GM12875 (cell line): ENCODE results near the gene KCNIP1.

ENCODE experiments used
- H3K4me3 ChIP-seq: one replicate; pipeline ENCODE4 v1.5.1; 2011; ENCODE audit warnings: low read depth, low read length, control low read depth
- TF ChIP-seq, protein P1 (sequence below): IDR thresholded peaks from 2 replicates; pipeline ENCODE4 v1.5.1; 2011; ENCODE audit warnings: low read depth, mild to moderate bottlenecking, control low read depth, inconsistent platforms, low read length, moderate library complexity, borderline replicate concordance; ENCODE audit not compliant: insufficient read depth

KCNIP1 gene

DNA sequence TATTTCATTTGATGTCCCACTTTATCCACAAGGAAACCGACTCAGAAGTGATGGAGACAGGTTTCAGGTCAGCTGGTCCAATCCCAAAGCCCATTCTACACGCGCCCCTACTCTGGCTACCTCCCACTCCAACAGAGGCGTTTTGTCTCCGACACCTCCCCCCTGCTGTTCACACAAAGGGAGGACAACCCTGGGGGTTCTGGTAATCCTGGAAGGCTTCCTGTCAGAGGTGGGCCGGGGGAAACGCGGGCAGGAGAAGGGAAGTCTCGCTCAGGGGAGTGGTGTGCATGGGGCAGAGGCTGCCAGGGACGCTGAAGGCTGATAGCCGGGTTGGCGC lies 240.0 kb downstream of the KCNIP1 start:
- TF ChIP-seq, protein P1, sequence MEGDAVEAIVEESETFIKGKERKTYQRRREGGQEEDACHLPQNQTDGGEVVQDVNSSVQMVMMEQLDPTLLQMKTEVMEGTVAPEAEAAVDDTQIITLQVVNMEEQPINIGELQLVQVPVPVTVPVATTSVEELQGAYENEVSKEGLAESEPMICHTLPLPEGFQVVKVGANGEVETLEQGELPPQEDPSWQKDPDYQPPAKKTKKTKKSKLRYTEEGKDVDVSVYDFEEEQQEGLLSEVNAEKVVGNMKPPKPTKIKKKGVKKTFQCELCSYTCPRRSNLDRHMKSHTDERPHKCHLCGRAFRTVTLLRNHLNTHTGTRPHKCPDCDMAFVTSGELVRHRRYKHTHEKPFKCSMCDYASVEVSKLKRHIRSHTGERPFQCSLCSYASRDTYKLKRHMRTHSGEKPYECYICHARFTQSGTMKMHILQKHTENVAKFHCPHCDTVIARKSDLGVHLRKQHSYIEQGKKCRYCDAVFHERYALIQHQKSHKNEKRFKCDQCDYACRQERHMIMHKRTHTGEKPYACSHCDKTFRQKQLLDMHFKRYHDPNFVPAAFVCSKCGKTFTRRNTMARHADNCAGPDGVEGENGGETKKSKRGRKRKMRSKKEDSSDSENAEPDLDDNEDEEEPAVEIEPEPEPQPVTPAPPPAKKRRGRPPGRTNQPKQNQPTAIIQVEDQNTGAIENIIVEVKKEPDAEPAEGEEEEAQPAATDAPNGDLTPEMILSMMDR = no peak
- H3K4me3 ChIP-seq = no peak overlapping the region

DNA sequence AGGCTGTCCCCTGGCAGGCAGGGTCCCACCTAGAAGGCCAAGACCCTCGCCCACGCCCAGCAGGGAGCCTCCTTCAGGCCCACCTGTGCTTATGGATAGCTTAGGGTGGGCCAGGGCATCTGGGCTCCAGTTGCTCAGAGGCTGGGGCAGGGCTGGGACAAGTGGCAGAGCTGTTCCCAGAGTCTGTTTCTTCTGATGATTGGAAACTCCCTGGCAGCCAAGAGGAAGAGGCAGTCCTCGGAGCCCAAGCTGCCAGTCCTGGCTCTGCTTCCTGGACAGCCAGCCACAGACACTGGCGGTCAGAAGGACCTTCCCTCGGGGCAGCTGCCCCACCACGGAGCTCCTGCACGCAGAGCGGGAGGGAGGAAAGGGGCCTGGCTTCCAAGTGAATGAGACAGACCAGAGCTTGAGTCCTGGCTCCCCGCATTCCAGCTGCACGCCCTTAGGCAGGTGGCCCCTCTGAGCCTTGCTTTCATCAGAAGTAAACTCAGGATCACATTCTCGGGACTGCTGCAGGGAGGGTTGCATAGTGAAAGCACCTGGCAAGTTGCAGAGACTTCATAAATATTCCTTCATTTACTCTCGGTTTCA lies 241.8 kb downstream of the KCNIP1 start:
- TF ChIP-seq, protein P1 = no peak
- no peak overlapping the region for H3K4me3 ChIP-seq

DNA sequence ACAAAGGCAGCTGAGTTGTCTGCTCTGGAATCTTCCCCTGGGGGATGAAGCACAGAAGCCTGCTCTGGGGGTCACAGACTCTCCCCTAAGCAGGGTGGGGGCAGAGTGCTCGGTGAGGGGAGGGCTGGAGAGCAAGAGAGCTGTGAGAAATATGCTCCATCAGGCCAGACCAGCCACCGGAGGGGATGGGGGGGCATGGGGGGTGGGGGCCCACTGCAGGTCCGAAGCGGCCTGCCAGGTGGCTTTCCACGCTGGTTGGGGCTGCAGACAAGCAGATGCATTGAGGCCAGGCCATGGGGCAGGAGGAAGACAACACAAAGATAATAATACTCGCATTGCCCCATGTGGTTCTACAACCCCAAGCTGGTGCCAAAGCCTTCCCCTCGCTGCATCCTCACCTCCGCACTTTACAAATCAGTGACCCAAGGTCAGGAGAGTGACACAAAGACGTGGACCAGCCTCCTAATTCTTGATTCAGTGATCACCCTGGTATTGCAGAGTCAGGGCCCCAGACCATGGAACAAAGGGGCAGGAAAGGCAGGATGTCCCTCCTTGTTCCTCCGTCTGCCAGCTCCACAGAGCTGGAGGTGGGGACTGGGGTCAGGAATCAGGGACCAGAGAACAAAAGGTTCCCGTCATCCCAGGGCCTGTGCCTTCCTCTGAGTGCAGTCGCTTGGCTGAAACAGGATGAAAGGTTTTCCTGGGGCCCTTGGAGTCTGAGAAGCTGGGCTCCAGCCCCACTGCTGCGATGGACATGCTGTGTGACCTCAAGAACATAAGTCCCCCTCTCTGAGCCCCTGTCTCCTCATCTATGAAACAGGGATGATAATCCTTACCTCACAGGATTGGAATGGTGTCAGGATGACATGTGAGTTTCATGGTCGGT lies 242.5 kb downstream of the KCNIP1 start:
- TF ChIP-seq, protein P1 = no peak
- no peak overlapping the region for H3K4me3 ChIP-seq

- H3K4me3 ChIP-seq = no peak overlapping the region
- TF ChIP-seq, protein P1 = no peak
Measured at GRCh38 chr5:170746961-170747340, 243.1 kb downstream of the KCNIP1 start.

GRCh38 chr5:170747357-170747756 lies 243.5 kb downstream of the KCNIP1 start:
- TF ChIP-seq, protein P1 = no peak
- no peak overlapping the region for H3K4me3 ChIP-seq

GRCh38 chr5:170747851-170748250 lies 244.0 kb downstream of the KCNIP1 start:
- TF ChIP-seq, protein P1 = peak; percentile 23; the same call in 1 of the 2 replicates
- no peak overlapping the region for H3K4me3 ChIP-seq

DNA sequence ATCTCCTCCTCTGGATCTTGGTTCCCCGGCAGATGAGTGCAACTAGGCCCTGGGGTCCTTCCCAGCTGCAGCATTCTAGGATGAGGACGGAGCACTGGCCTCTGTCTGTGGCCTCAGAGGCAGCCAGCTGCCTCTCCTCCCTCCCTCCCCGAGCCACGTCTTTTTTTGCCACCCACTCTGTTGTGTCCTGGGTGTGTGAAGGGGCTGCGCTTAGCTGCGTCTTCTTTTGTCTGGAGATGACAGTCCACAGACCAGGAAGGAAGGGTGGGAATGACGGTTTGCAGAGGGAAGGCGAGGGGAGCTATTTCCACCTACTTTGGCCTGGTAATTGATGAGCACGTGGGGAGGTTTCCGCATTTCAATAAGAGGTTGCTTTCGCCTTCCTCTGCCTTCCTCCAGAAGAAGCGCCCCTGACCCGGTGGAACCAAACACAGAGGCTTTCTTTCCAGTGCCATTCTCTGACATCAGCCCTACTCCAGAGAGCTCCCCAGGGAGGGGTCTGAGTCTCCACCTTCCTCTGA lies 245.2 kb downstream of the KCNIP1 start:
- TF ChIP-seq, protein P1 = no peak
- no peak overlapping the region for H3K4me3 ChIP-seq
